A549 (cell line): ENCODE data around the gene NSMCE1.

Source experiments
- SREBF2 ChIP-seq: fragments of 450-650 bp; IDR thresholded peaks from 2 replicates; pipeline ENCODE4 v1.6.1; 2014; ENCODE audit warnings: mild to moderate bottlenecking, moderate library complexity
- TF ChIP-seq, protein P1 (sequence below): fragments of >200 bp; sonication (Bioruptor Twin); formaldehyde crosslinking; IDR thresholded peaks from 3 replicates; pipeline ENCODE4 v1.5.1; 2016

DNA sequence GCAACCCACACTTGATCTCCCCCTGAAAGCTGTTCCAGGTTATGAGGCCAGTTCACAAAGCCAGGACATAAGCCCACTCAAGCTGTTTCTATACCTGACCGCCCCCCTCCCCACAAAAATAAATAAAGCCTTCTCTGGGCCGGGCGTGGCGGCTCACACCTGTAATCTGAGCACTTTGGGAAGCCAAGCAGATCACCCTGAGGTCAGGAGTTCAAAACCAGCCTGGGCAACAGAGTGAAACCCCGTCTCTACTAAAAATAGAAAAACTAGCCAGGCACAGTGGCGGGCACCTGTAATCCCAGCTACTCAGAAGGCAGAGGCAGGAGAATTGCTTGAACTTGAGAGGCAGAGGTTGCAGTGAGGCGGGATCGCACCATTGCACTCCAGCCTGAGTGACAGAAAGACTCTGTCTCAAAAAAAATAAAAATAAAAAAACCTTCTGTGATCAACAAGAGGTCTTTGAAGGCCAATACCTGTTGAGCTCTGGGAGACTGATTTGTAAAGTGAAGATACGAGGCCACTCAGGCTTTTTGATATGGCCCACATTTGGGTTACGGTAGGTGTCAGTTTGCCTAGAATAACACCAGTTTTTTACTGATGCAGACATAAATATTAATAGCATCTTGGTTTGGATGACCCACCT is 63.0 kb downstream of the NSMCE1 start:
- TF ChIP-seq, protein P1, sequence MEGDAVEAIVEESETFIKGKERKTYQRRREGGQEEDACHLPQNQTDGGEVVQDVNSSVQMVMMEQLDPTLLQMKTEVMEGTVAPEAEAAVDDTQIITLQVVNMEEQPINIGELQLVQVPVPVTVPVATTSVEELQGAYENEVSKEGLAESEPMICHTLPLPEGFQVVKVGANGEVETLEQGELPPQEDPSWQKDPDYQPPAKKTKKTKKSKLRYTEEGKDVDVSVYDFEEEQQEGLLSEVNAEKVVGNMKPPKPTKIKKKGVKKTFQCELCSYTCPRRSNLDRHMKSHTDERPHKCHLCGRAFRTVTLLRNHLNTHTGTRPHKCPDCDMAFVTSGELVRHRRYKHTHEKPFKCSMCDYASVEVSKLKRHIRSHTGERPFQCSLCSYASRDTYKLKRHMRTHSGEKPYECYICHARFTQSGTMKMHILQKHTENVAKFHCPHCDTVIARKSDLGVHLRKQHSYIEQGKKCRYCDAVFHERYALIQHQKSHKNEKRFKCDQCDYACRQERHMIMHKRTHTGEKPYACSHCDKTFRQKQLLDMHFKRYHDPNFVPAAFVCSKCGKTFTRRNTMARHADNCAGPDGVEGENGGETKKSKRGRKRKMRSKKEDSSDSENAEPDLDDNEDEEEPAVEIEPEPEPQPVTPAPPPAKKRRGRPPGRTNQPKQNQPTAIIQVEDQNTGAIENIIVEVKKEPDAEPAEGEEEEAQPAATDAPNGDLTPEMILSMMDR = no peak
- no peak for TF ChIP-seq SREBF2
